Measurements from ENCODE around the gene COL6A3. TPM values are rescaled to one million over a fixed set of nuclear protein-coding genes. Genes with fewer than 3 reads are reported as not detected.

The COL6A3 gene
- total RNA-seq, 1 experiment from 2014 or later, result 0.81 TPM

DNA sequence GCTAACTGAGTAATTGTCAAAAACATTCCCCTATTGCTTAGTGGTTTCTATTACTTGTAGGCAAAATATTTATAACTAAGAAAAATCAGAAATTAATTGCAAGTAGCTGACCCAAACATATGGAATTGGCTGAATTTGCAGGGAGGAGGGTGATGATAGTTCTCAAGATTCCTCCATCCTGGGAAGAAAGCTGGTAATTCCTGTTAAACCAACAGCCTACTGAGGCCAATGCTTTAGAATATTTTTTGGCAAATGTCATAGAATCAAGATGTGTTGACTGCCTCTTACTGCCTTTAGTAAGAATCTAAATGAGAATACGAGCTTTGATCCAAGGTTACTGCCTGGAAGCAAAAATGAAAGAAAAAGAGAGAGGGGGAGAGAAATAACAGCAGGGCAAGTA, 120.0 kb downstream of the COL6A3 start:
- no peaks in the 10 kb centered on the region for H3K79me2 ChIP-seq (ENCODE audit: insufficient read depth, low read length)
- no peaks in the 10 kb centered on the region for H3K27me3 ChIP-seq (ENCODE audit: insufficient read depth, low read length)
- DNase-seq, result no peak
- WGBS (ENCODE audit: extremely low coverage, insufficient read length, low lambda C conversion rate), result no CpG with 5 or more reads among the region's 1 CpG
- no peak overlapping the region for H4K91ac ChIP-seq (ENCODE audit: insufficient read length, low read depth, low read length)
- no peaks in the 10 kb centered on the region for H3K79me1 ChIP-seq (ENCODE audit: insufficient read depth, low read depth, low read length, poor library complexity, severe bottlenecking)
- H4K5ac ChIP-seq (ENCODE audit: insufficient read length, low read depth, low read length), result no peak overlapping the region
- Mint-ChIP-seq H3K27ac (no peak overlapping the region), H3K9me3 (no peaks in the 10 kb centered on the region), H3K4me1 (peaks cover 2 to 6% of the 10 kb centered on the region in 2 experiments; a peak in 2 of 4 replicates), H3K27me3 (ENCODE audit: low read depth) (no peaks in the 10 kb centered on the region; the same call in 1 of the 2 replicates), H3K4me3 (no peak overlapping the region), H3K36me3 (ENCODE audit: insufficient read depth in 1 of 3, low read depth in 3 of 3) (no peaks in the 10 kb centered on the region)
- H3K23me2 ChIP-seq (ENCODE audit: insufficient read length, low read depth, low read length, poor library complexity, severe bottlenecking), result no peaks in the 10 kb centered on the region
- TF ChIP-seq, protein P1, sequence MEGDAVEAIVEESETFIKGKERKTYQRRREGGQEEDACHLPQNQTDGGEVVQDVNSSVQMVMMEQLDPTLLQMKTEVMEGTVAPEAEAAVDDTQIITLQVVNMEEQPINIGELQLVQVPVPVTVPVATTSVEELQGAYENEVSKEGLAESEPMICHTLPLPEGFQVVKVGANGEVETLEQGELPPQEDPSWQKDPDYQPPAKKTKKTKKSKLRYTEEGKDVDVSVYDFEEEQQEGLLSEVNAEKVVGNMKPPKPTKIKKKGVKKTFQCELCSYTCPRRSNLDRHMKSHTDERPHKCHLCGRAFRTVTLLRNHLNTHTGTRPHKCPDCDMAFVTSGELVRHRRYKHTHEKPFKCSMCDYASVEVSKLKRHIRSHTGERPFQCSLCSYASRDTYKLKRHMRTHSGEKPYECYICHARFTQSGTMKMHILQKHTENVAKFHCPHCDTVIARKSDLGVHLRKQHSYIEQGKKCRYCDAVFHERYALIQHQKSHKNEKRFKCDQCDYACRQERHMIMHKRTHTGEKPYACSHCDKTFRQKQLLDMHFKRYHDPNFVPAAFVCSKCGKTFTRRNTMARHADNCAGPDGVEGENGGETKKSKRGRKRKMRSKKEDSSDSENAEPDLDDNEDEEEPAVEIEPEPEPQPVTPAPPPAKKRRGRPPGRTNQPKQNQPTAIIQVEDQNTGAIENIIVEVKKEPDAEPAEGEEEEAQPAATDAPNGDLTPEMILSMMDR (conservative IDR thresholded peaks at IDR 0.05), result no peak
- no peak overlapping the region for H3K9ac ChIP-seq (ENCODE audit: extremely low read depth, insufficient read length, low read length)
- H3T11ph ChIP-seq (ENCODE audit: low read length), result no peak overlapping the region
- H2BK15ac ChIP-seq (ENCODE audit: low read depth, low read length), result no peak overlapping the region
- no peaks in the 10 kb centered on the region for H3K9me3 ChIP-seq (ENCODE audit: control insufficient read depth, low read depth, low read length)
- no peak overlapping the region for H4K8ac ChIP-seq (replicated peaks; ENCODE audit: insufficient read length, low read depth, low read length)
- H3K4me1 ChIP-seq (ENCODE audit: insufficient read depth, low read length), result no peaks in the 10 kb centered on the region
- H3K23ac ChIP-seq (ENCODE audit: insufficient read length, low read depth, low read length), result no peak overlapping the region
- no peak overlapping the region for H3K14ac ChIP-seq (ENCODE audit: insufficient read depth, low read length)
- no peak overlapping the region for H2BK5ac ChIP-seq (ENCODE audit: insufficient read length, low read length)
- no peak overlapping the region for H2AK5ac ChIP-seq (ENCODE audit: insufficient read length, low read length)
- H2BK12ac ChIP-seq (ENCODE audit: insufficient read length, low read depth, low read length), result no peak overlapping the region
- H3K4ac ChIP-seq (ENCODE audit: low read depth, low read length), result no peak overlapping the region
- H2AFZ ChIP-seq (ENCODE audit: low read length), result no peak overlapping the region
- no peak overlapping the region for H3K18ac ChIP-seq (ENCODE audit: insufficient read length, low read depth, low read length)
- H3K27ac ChIP-seq (ENCODE audit: insufficient read length, low read depth, low read length), result no peak overlapping the region
- H4K20me1 ChIP-seq (ENCODE audit: control insufficient read depth, insufficient read depth, insufficient read length), result no peaks in the 10 kb centered on the region
- H2BK20ac ChIP-seq (ENCODE audit: low read depth, low read length, poor library complexity, severe bottlenecking), result no peak overlapping the region
- H2BK120ac ChIP-seq (ENCODE audit: low read depth, low read length, poor library complexity, severe bottlenecking), result no peak overlapping the region
- H3K56ac ChIP-seq (ENCODE audit: insufficient read length, low read depth, low read length), result no peak overlapping the region
- H3K4me2 ChIP-seq (ENCODE audit: insufficient read depth, insufficient read length, low read length), result no peak overlapping the region

Measured in H9 (cell line).